ENCODE data around the gene PPP2R2C. TPM values are rescaled to one million over a fixed set of nuclear protein-coding genes. Genes with fewer than 3 reads are reported as not detected.

Gene PPP2R2C
- total and polyA plus RNA-seq, 9 of the 15 experiments (the other 6 are each of a cell fraction or from before 2014, with no cell fraction given): 0.04 to 0.06 TPM; not detected in 7

GRCh38 chr4:6373541-6374410, 98.6 kb downstream of the PPP2R2C start:
- WGBS (ENCODE audit: insufficient coverage, low coverage, missing lambda C conversion rate): under 1% methylated on average over 12 of the region's 12 CpGs
- Histone ChIP-seq H3K9me1 (ENCODE audit: control insufficient read depth, insufficient read depth, low read length) (peaks cover 3% of the 10 kb centered on the region), H3K79me2 (ENCODE audit: control insufficient read depth, insufficient read depth, low read length) (no peaks in the 10 kb centered on the region), H3K4me1 (replicated peaks in 1 of 2; ENCODE audit: control insufficient read depth in 2 of 2, insufficient read depth in 2 of 2, low read length in 2 of 2) (no peaks in the 10 kb centered on the region; a peak in 1 of 5 replicates), H3K4me3 (no peak overlapping the region), H3K9me3 (replicated peaks; ENCODE audit: control insufficient read depth, insufficient read depth, low read depth, low read length) (no peaks in the 10 kb centered on the region; the same call in 1 of the 2 replicates), H2AFZ (ENCODE audit: low read depth, low read length) (peak overlapping the region; percentile 53; the same call in 1 of the 2 replicates), H3K27me3 (ENCODE audit: control insufficient read depth in 2 of 2, insufficient read depth in 2 of 2, low read length in 2 of 2) (peaks cover 14 to 76% of the 10 kb centered on the region in 2 experiments; a peak in 4 of 5 replicates), H4K20me1 (replicated peaks; ENCODE audit: control insufficient read depth, insufficient read depth, low read length) (peaks cover 11% of the 10 kb centered on the region), H3K27ac (ENCODE audit: extremely low read depth, low read depth, low read length) (no peak overlapping the region), H3K4me2 (ENCODE audit: insufficient read depth, low read length) (no peak overlapping the region), H3K36me3 (ENCODE audit: control insufficient read depth, insufficient read depth, low read length) (no peaks in the 10 kb centered on the region), H3K9ac (ENCODE audit: insufficient read depth in 1 of 2, low read depth in 2 of 2, low read length in 2 of 2) (no peak overlapping the region)
- no peak for TF ChIP-seq CBX2 (IDR thresholded peaks at IDR 0.05; ENCODE audit: insufficient read depth, low read length, poor library complexity, severe bottlenecking)
- TF ChIP-seq CHD4 (IDR thresholded peaks at IDR 0.05; ENCODE audit: insufficient read depth, insufficient replicate concordance, low read depth, low read length, poor library complexity, severe bottlenecking): no peak
- no peak for TF ChIP-seq E2F4 (CRISPR knock-in tag; IDR thresholded peaks at IDR 0.05; ENCODE audit: low read depth)
- no peak for TF ChIP-seq FOXJ2 (tag; IDR thresholded peaks at IDR 0.05)
- TF ChIP-seq ZNF699 (CRISPR knock-in tag; IDR thresholded peaks at IDR 0.05; ENCODE audit: insufficient replicate concordance): no peak
- TF ChIP-seq ZNF41 (CRISPR knock-in tag; conservative IDR thresholded peaks at IDR 0.05): no peak
- TF ChIP-seq ZNF584 (CRISPR knock-in tag; IDR thresholded peaks at IDR 0.05; ENCODE audit: low read depth): no peak
- TF ChIP-seq IRF1 (CRISPR knock-in tag; IDR thresholded peaks at IDR 0.05; ENCODE audit: borderline replicate concordance): no peak
- TF ChIP-seq EGR1 (conservative IDR thresholded peaks at IDR 0.05): no peak
- TF ChIP-seq TCF15 (CRISPR knock-in tag; IDR thresholded peaks at IDR 0.05): no peak
- no peak for TF ChIP-seq SETDB1 (IDR thresholded peaks at IDR 0.05; ENCODE audit: low read length)
- BruUV-seq (replicated peaks): no TSS peak
- ChIA-PET CTCF (ENCODE audit: low intra/inter-chr PET ratio) (no interaction called here), POLR2A (interaction anchor here (0.5 to 0.6 kb wide), 4 partner anchors 19 to 482 kb away, joined by 3 to 5 read pairs (median 3); no protein-coding TSS in a partner anchor)
- DNase-seq (ENCODE audit: extremely low read depth in 1 of 4, low spot score in 3 of 4) (no peak), ATAC-seq (no peak), FAIRE-seq (no peak)
- intact Hi-C loops (cut with micrococcal nuclease): no loop called here
- in situ Hi-C loops (cut with MboI): no loop called here
